HG02678 (cell line): ENCODE results near the gene DNAI1.
"Not testable (repeated sequence)": the region's sequence is repeated elsewhere in the genome, so short reads cannot be mapped to it uniquely, and the experiment has no call there.

Source experiments
- ATAC-seq: cut with Tn5 transposase; IDR thresholded peaks from one replicate; pipeline ENCODE4 v1.9.1; 2021; ENCODE audit warnings: mild to moderate bottlenecking, moderate library complexity; ENCODE audit not compliant: unreplicated experiment

The DNAI1 gene

GRCh38 chr9:34458013-34458958 is at the start of gene DNAI1, which contains the start of gene FAM219A:
DNAI1 (plus strand) TSS chr9:34458805; CDS start chr9:34459006, 201 bp downstream.
FAM219A (minus strand) TSS chr9:34458570; CDS start chr9:34458263, 307 bp downstream.
- ATAC-seq = peak; percentile 97

DNA sequence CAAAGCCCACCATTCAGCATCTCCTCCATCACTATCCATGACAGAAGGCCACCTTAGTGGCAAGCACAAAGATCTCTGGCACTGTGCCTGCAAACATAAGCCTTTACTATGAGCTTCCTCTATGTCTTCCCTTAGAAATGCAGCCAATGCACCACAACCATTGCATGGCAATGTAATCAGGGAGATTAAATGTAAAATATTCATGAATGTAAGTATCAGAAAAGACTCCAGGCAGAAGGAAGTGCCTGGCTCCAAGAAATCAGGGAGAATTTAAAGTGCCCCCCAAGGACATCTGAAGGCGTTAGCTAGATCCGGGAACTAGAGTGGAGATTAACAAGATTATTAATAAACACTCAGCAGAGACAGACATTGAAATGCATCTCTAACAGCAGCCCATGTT is 49.5 kb upstream of the DNAI1 start:
- no peak for ATAC-seq

DNA sequence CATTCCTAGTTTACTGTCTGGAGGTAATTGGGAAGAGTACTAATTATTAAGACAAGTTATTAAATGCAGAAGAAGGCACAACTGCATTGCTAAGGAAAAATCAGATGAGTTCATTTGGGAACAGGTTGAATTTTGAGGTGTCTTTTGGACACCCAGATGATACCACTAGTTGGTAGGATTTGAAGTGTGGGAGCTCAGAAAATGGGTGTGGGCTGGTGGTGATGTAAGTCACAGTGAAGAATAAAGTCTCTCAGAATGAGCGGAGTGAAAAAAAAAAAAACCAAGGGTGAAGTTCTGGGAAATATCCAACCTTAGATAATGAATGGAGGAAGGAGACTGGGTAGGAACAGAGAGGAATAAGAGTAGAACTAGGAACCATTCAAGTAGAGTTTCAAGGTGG is 46.3 kb upstream of the DNAI1 start:
- no peak for ATAC-seq

DNA sequence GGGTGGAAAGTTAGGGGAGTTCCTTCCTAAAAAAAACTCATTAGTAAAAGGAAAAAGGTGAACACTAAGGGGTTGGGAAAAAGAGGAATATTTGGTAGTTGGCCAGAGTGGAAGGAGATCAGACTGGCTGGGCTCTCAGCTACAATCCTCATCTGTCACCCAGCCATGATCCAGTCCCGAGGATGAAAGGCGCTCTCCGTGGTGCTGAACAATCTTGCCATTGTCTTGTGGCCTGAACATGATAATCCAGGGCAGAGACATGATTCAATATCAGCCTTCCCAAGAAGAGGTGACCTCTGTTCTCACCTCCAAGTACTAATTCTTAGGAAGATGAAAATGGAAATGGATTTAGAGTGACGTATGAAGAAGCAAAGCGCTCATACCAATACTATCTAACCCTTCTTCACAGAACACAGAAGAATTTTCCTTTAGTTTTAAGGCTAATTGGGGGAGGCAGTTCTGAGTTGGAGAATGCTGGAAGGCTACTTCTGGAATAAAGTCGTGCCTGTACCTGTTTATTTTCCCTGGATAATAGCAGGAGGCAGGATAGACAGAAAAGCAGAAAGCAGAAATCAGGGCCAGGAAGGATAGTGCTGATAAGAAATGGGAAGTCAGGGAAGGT is 45.3 kb upstream of the DNAI1 start:
- no peak for ATAC-seq

DNA sequence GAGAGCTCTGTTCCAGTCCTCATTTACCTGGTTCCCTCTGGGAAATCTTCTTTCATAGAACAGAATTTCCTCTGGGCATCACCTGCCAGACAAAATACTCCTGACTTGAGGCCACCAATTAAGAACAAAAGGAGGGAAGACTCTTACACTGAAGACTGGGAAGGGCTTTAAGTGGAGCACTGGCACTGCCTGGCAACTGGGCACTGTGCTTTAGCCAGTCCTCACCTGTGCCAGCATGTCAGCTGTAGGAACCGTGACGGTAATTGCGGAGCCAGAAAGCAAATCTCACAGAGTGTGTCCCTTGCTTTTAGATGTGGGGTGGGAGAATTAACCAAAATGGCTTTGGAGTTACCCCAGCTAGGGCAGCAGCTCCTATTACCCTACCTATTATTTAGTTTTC is 40.9 kb upstream of the DNAI1 start:
- no peak for ATAC-seq

DNA sequence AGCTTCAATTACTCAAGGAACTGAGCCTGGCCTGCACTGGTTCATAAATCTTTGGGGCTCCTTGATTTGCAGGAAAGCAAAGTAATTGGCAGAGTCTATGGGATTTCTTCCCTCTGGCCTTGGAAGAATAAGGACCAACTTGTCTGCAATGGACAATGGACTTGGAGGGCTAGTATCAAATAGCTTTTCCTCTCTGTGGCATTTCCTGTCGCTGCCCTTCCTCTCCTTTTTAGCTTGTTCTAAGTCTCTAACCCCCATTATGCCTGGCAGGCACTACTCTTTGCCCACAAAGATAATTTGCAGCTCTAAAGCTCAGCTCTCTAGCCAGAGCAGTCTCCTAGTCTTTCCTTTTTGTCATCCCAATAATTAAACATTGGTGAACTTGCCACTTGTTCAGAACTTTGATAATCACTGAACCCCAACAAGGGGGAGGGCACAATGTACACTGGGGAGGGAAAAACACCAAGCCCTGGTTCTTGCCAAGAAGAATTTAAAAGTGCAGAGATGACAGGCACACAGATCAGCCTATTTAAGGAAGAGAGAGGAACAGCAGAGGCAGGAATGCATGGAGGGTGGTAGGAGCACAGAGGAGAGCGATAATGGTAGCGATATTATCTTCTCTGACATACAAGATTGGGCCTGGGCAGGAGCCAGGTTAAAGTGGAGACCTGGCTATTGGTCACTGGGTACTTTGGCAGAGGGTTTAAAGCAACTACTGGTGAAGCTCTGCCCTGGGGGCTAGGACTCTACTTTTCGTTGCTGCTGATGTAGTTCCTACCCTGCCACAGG is 38.7 kb upstream of the DNAI1 start:
- no peak for ATAC-seq

DNA sequence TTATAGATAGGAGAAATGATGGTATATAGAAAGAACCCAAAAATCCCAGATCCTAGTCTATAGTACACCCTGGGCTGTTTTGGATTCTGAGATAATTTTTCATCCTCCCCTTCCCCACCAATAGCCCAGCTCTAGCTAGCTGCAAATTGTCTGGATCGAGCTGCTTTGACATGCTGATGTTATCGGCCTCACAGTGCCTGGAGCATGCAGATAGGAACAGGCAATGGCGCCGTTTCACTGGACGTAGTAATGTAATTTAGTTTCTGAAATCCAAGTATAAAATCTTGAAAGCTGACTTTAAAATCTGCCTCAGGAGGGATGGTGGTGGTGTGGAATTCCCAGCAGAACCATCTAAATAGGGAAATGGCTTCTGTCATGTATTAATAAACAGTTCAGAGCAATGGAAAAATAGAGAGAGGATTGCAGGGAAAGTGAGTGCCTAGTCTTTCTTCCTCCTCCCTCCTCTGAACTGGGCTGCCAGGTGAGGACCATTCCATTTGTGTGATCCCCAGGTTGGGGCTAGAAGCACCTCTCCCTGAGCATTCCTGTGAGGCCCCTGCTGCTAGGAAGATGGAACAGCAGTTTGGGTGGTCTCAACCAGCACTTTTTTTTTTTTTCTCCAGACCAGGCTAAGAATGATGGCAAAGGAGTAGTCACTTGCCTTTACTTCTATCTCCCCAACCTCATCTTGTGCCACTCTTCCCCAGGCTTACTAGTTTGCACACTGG is 32.1 kb upstream of the DNAI1 start:
- no peak for ATAC-seq

DNA sequence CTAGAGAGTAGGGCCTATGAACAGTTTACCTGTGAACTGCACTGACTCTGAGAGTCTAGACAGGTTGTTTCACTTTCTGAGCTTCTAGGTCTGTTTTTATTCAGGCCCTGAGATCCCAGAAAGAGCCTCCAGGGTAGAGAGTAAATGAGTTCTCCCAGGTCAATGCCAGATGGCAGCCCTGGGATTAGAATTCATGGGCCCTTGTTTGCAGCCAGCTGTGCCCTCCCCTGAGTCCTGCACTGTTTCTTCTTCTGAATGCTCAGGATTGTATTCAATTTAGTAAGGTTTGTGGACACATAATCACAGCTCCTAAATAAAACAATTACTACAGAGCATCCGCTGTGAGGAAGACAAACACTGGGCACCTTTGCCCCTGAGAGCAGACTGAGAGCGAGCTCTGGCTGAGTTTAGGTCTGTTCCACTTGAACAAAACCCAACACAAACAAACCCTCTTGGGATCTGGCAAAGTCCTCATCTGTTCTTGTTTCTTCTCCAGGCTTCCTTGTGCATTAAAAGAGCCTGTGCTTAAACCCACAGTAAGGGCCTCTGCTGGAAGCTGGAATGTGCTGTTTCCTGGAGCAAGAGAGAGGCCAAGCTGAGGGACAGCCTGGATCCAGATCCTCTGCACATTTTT is 30.2 kb upstream of the DNAI1 start:
- no peak for ATAC-seq

- ATAC-seq = no peak
Observed at GRCh38 chr9:34430843-34431437, 27.7 kb upstream of the DNAI1 start.

- ATAC-seq = no peak
Observed at GRCh38 chr9:34431667-34432066, 26.9 kb upstream of the DNAI1 start.

- ATAC-seq = peak; percentile 50
Observed at GRCh38 chr9:34437006-34437925, 21.3 kb upstream of the DNAI1 start.

DNA sequence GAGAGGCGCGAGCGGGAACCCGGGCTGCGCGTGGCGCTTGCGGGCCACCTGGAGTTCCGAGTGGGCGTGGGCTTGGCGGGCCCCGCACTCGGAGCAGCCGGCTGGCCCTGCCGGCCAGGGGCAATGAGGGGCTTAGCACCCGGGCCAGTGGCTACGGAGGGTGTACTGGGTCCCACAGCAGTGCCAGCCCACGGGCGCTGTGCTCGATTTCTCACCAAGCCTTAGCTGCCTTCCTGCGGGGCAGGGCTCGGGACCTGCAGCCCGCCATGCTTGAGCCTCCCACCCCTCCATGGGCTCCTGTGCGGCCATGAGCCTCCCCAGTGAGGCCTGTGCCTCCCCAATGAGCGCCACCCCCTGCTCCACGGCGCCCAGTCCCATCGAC is 20.7 kb upstream of the DNAI1 start:
- not testable (repeated sequence) for ATAC-seq

GRCh38 chr9:34438465-34438864 is 20.1 kb upstream of the DNAI1 start:
- ATAC-seq = not testable (repeated sequence)

GRCh38 chr9:34440017-34440416 is 18.6 kb upstream of the DNAI1 start:
- ATAC-seq = no peak

DNA sequence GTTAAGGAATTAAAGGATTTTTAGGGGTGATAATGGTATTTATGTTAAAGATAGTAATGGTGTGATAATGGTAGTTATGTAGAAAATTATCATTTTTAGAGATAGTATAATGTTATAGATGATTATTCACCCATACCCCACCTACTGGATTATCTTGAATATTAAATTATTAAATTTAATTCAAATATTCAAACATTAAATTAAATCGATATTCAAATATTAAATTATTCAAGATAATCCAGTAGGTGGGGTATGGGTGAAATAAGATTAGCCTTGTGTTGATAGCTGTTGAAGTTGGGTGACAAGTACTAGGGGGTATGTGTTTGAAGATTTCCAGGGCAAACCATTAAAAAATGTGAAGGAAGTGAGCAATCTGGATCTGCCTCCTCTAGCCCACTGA is 15.8 kb upstream of the DNAI1 start:
- no peak for ATAC-seq

- ATAC-seq = no peak
Observed at GRCh38 chr9:34443533-34443932, 15.1 kb upstream of the DNAI1 start.

DNA sequence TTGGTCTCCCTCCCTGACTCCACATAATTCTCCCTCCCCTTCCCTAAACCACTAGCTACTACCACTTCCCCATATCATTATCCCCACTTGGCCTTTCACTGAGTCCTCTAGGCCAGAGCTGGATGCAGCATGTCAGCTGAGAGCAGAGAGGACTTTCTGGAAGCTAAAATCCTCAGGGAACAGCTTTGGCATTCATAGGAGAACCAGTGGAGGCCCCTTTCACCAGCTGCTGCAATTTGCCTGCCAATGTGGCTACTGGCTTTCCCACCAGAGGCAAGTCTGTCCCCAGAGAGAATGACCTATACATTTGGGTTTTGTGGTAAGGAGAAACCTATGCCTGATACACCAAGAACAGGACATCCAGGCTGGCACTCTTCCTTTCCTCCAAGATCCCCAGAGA is 14.6 kb upstream of the DNAI1 start:
- no peak for ATAC-seq

DNA sequence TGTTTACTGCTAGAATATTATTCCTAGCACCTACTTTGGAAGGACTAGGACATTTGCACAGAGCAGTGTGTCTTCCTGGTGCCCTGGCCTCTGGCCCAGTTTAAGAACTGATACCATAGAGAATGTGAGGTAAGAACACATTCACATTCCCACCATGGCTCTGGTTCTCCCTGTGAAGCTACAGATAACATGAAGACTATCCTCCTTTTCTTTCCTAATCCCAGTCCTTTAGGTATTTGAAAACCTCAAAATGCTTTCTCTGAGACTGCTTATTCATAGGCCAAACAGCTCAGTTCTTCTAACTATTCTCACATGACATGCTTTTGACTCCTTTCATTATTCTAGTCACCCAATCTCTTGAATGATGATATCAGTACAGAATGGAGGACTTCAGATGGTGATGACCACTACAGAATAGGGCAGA is 12.1 kb upstream of the DNAI1 start:
- no peak for ATAC-seq

GRCh38 chr9:34446951-34447350 is 11.7 kb upstream of the DNAI1 start:
- no peak for ATAC-seq
